Activated CD8-positive, alpha-beta memory T cell treated with anti-CD3 and anti-CD28 coated beads for 4 hours (primary cell): ENCODE results near the gene WDR13.
"Not testable (repeated sequence)": the region's sequence is repeated elsewhere in the genome, so short reads cannot be mapped to it uniquely, and the experiment has no call there.

ENCODE experiments used
- DNase-seq, 2 donors: peaks; one replicate each; pipeline ENCODE4 v3.0.0-alpha.2; 2020; ENCODE audit warnings: low read depth in 2 of 2

Gene WDR13

DNA sequence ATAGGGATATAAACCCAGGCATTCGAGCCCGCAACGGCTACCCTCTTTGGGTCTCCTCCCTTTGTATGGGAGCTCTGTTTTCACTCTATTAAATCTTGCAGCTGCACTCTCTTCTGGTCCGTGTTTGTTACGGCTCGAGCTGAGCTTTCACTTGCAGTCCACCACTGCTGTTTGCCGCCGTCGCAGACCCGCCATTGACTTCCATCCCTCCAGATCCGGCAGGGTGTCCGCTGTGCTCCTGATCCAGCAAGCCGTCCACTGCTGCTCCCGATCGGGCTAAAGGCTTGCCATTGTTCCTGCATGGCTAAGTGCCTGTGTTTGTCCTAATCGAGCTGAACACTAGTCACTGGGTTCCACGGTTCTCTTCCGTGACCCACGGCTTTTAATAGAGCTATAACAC, 57.5 kb downstream of the WDR13 start:
- not testable (repeated sequence) for DNase-seq
